ENCODE measurements around the gene OR5A2.

OR5A2 gene, protein sequence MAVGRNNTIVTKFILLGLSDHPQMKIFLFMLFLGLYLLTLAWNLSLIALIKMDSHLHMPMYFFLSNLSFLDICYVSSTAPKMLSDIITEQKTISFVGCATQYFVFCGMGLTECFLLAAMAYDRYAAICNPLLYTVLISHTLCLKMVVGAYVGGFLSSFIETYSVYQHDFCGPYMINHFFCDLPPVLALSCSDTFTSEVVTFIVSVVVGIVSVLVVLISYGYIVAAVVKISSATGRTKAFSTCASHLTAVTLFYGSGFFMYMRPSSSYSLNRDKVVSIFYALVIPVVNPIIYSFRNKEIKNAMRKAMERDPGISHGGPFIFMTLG

DNA sequence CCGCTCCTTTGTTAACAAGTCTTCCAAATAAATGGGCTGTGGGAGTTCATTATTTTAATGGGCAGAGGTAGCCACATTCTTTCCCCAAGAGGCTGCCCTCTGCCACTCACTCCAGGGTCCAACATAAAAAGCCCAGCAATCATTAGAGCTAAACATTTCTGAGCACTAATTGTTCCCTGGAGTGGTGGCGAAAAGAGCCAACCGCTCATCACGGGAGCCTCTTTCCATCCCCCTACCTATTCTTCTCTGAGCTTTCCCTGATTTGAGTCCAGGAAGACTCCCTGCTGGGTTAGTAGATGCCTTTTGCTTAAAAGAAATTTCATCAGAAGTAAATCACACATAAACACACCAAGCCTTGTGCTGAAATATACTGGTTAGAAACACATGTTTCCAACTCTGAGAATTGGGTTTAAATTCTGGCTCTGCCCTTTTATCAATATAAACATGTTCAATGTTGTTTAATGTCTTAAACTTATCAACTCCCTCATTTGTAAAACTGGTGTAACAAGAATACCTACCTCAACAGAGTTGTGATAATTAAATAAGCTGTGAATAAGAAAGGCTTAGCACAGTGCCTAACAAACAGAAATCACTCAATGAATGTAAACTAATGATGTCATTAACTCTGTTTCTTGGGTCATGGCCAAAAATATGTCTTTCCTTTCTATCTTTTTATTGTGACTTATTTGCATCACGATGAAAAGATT lies at the start of gene OR5A2:
OR5A2 (minus strand) TSS at position 53 of the 707 bp plus-strand sequence. CDS start 3,460 bp downstream, outside the sequence.
- TF ChIP-seq, protein P1, sequence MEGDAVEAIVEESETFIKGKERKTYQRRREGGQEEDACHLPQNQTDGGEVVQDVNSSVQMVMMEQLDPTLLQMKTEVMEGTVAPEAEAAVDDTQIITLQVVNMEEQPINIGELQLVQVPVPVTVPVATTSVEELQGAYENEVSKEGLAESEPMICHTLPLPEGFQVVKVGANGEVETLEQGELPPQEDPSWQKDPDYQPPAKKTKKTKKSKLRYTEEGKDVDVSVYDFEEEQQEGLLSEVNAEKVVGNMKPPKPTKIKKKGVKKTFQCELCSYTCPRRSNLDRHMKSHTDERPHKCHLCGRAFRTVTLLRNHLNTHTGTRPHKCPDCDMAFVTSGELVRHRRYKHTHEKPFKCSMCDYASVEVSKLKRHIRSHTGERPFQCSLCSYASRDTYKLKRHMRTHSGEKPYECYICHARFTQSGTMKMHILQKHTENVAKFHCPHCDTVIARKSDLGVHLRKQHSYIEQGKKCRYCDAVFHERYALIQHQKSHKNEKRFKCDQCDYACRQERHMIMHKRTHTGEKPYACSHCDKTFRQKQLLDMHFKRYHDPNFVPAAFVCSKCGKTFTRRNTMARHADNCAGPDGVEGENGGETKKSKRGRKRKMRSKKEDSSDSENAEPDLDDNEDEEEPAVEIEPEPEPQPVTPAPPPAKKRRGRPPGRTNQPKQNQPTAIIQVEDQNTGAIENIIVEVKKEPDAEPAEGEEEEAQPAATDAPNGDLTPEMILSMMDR (conservative IDR thresholded peaks at IDR 0.05; ENCODE audit: control insufficient read depth, insufficient read depth, low read depth, low read length) = no peak
- H3K4me3 ChIP-seq (ENCODE audit: control insufficient read depth, low read depth, low read length) = no peak within 1 kb of the TSS
- DNase-seq (ENCODE audit: low read depth) = no peak

DNA sequence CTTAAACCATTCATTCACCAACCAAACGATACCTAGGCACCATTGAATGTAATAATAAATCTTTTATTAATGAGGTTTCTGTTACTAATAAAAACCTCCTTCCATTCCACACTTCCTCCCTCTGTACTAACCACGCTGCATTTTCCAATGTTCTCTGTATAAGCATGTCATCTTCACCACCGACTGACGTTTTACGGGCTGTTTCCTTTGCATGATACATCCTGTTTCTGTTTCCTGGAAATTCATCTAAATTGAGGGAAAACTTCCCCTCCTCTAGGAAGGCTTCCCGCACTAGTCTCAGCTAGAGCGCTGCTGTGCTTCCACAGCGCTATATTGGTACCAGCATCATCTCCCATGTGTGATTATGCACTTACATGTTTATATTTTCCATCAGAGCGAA lies 49.0 kb upstream of the OR5A2 start:
- no peak for DNase-seq (ENCODE audit: low read depth)
- no peak overlapping the region for H3K4me3 ChIP-seq (ENCODE audit: control insufficient read depth, low read depth, low read length)
- TF ChIP-seq, protein P1 (conservative IDR thresholded peaks at IDR 0.05; ENCODE audit: control insufficient read depth, insufficient read depth, low read depth, low read length) = no peak

DNA sequence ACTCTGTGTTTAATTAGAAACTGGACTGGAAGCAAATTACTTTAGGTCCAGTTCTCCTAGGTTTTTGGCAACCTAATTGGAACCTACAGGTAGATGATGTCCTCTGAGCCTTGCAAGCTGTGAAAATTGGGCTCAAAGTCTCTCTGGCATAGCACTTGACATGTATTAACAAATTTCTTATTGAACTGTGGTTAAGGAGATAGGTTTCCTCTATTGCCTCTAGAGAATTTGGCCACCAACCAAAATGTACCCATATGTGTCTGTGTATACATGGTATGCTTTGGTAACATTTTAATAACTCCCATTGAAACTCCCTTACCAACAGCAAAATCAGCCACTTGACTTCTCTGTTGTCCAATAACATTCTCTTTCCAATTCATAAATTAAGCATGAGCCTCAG lies 46.8 kb upstream of the OR5A2 start, which contains the start of gene OR4D10:
OR4D10 (plus strand) TSS at position 301 of the 400 bp plus-strand sequence. CDS start 4,115 bp downstream, outside the sequence.
- H3K4me3 ChIP-seq (ENCODE audit: control insufficient read depth, low read depth, low read length) = no peak within 1 kb of the TSS
- DNase-seq (ENCODE audit: low read depth) = no peak
- TF ChIP-seq, protein P1 (conservative IDR thresholded peaks at IDR 0.05; ENCODE audit: control insufficient read depth, insufficient read depth, low read depth, low read length) = no peak

DNA sequence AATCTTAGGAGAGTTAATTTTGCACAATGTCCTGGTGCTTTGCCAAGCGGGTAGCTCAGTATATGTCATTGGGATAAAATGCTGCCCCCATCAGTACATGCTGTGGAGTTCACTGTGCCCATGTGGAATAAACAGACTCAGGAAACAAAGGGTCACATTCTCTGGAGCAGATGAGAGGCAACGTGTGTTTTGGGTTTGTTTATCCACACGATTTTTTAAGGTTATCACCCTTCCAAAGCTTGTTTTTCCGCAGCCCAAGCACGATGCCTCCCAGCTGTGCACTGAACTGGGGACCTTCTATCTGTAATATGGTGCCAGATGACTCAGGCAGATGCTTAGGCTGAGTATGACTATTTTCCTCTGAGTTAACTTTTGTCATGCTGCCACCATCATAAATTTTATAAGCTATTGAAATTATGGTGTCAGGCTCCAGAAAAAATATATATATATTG lies 37.0 kb upstream of the OR5A2 start:
- peak; percentile 53 for DNase-seq (ENCODE audit: low read depth)
- H3K4me3 ChIP-seq (ENCODE audit: control insufficient read depth, low read depth, low read length) = no peak overlapping the region
- TF ChIP-seq, protein P1 (conservative IDR thresholded peaks at IDR 0.05; ENCODE audit: control insufficient read depth, insufficient read depth, low read depth, low read length) = no peak

DNA sequence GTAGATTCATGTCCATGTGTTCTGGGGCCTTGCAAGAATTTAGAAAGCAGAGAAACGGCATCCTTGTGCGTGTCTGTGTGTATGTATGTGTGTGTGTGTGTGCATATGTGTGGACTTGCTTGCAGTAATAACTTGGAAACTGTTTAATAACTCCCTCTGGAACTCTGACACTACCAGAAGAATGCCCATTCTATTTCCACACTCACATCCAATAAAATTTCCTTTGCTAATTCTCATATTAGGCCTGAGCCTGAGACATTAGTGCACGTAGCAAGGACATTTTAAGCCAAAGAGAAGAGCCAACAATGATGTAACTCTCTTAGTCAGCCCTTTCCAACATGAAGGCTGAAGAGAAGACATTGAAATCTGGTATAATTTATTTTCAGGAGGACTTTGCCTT lies 33.7 kb upstream of the OR5A2 start:
- TF ChIP-seq, protein P1 (conservative IDR thresholded peaks at IDR 0.05; ENCODE audit: control insufficient read depth, insufficient read depth, low read depth, low read length) = no peak
- no peak overlapping the region for H3K4me3 ChIP-seq (ENCODE audit: control insufficient read depth, low read depth, low read length)
- no peak for DNase-seq (ENCODE audit: low read depth)

DNA sequence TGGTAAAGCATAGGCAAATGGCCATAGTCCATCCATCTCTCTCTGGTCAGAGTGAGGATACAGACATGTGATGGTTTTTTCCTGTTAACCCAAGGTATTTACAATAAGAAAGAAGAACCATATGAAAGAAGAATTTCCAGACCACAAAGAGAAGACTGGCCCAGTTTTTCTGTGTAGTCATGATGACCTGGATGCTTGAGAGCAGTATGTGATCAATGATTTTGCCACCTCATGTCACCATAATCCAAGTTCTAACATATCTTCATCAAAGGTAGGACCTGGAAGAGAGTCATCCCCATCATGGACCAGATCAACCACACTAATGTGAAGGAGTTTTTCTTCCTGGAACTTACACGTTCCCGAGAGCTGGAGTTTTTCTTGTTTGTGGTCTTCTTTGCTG lies 30.4 kb upstream of the OR5A2 start, which contains the start of gene OR4D6:
OR4D6 (plus strand) TSS at position 301 of the 400 bp plus-strand sequence; CDS start at position 301, 0 bp downstream.
- H3K4me3 ChIP-seq (ENCODE audit: control insufficient read depth, low read depth, low read length) = no peak within 1 kb of the TSS
- no peak for DNase-seq (ENCODE audit: low read depth)
- TF ChIP-seq, protein P1 (conservative IDR thresholded peaks at IDR 0.05; ENCODE audit: control insufficient read depth, insufficient read depth, low read depth, low read length) = no peak

All from fibroblast of mammary gland (primary cell).